ENCODE data around the gene WWP2. TPM values are rescaled to one million over a fixed set of nuclear protein-coding genes. Genes with fewer than 3 reads are reported as not detected.

Gene WWP2
- total RNA-seq, 1 experiment from 2014 or later = 38.8 TPM

- no peak overlapping the region for H3K27ac ChIP-seq
- no peaks in the 10 kb centered on the region for H4K20me1 ChIP-seq (ENCODE audit: insufficient read depth)
- no peaks in the 10 kb centered on the region for H3K27me3 ChIP-seq (ENCODE audit: insufficient read depth, low read depth)
- H3K4me3 ChIP-seq = no peak overlapping the region
- ChIA-PET CTCF (no interaction called here), POLR2A (ENCODE audit: unreplicated experiment) (no interaction called here)
- H3K9me3 ChIP-seq (ENCODE audit: insufficient read depth, low read depth) = no peaks in the 10 kb centered on the region
- H3K4me2 ChIP-seq = no peak overlapping the region
- intact Hi-C loops (cut with micrococcal nuclease; ENCODE audit: unreplicated experiment) = no loop called here
- H3K4me1 ChIP-seq (replicated peaks; ENCODE audit: insufficient read depth) = no peaks in the 10 kb centered on the region
- TF ChIP-seq, protein P1, sequence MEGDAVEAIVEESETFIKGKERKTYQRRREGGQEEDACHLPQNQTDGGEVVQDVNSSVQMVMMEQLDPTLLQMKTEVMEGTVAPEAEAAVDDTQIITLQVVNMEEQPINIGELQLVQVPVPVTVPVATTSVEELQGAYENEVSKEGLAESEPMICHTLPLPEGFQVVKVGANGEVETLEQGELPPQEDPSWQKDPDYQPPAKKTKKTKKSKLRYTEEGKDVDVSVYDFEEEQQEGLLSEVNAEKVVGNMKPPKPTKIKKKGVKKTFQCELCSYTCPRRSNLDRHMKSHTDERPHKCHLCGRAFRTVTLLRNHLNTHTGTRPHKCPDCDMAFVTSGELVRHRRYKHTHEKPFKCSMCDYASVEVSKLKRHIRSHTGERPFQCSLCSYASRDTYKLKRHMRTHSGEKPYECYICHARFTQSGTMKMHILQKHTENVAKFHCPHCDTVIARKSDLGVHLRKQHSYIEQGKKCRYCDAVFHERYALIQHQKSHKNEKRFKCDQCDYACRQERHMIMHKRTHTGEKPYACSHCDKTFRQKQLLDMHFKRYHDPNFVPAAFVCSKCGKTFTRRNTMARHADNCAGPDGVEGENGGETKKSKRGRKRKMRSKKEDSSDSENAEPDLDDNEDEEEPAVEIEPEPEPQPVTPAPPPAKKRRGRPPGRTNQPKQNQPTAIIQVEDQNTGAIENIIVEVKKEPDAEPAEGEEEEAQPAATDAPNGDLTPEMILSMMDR (conservative IDR thresholded peaks at IDR 0.05) = no peak
- TF ChIP-seq EZH2 (IDR thresholded peaks at IDR 0.05; ENCODE audit: low read depth) = no peak
- H3K9me2 ChIP-seq (ENCODE audit: insufficient read depth) = no peaks in the 10 kb centered on the region
- BruUV-seq (replicated peaks) = no TSS peak
- no peak for DNase-seq
- no peaks in the 10 kb centered on the region for H3K79me2 ChIP-seq (ENCODE audit: low read depth)
- H3K36me3 ChIP-seq (ENCODE audit: low read depth) = 0 out of 2 replicates have a peak, but pooled peaks cover 5% of the 10 kb centered on the region
- H3F3A ChIP-seq (ENCODE audit: insufficient read depth, low read depth) = peaks cover 7% of the 10 kb centered on the region; the same call in 1 of the 2 replicates
- no peak overlapping the region for H2AFZ ChIP-seq
Measured at GRCh38 chr16:69818891-69819545, 56.9 kb downstream of the WWP2 start.

DNA sequence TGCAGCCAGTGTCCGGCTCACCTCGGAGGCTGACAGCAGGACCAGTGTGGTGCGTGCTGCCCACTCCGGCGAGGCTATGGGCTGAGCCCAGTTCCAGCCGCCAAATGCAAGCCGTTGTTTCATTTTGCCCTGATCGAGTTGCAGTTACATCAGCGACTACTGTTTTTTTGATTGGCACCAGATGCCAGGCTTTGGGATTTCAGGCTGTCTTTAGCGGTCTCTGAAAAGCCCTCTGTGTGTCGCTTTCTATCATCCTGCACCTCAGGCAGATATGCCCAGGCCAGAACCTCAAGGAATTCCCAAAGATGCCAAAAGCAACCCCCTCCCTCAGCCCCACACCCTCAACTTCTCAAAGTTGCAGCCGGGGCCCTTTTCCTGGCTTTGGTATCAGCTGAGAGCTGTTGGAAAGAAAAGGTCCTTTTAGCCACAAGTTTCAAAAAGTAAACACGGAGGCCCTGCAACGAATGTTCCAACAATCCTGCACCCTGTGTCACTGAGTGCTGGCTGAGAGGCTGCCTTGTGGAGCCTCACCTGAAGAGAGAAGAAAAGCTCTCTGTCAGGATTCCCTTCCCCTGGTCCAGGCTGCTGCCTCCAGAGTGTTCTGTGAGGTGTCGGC, 58.9 kb downstream of the WWP2 start:
- Histone ChIP-seq H3K79me2 (ENCODE audit: low read depth) (no peaks in the 10 kb centered on the region), H4K20me1 (ENCODE audit: insufficient read depth) (no peaks in the 10 kb centered on the region), H3K4me2 (no peak overlapping the region), H3K27me3 (ENCODE audit: insufficient read depth, low read depth) (no peaks in the 10 kb centered on the region), H3F3A (ENCODE audit: insufficient read depth, low read depth) (peaks cover under 1% of the 10 kb centered on the region; the same call in 1 of the 2 replicates), H3K4me1 (replicated peaks; ENCODE audit: insufficient read depth) (no peaks in the 10 kb centered on the region), H3K27ac (no peak overlapping the region), H3K4me3 (no peak overlapping the region), H3K9me2 (ENCODE audit: insufficient read depth) (no peaks in the 10 kb centered on the region), H2AFZ (no peak overlapping the region), H3K9me3 (ENCODE audit: insufficient read depth, low read depth) (no peaks in the 10 kb centered on the region), H3K36me3 (ENCODE audit: low read depth) (no peaks in the 10 kb centered on the region)
- ChIA-PET CTCF (no interaction called here), POLR2A (ENCODE audit: unreplicated experiment) (no interaction called here)
- intact Hi-C loops (cut with micrococcal nuclease; ENCODE audit: unreplicated experiment) = no loop called here
- no peak for DNase-seq
- no peak for TF ChIP-seq EZH2 (IDR thresholded peaks at IDR 0.05; ENCODE audit: low read depth)
- TF ChIP-seq, protein P1 (conservative IDR thresholded peaks at IDR 0.05) = no peak
- BruUV-seq (replicated peaks) = no TSS peak

DNA sequence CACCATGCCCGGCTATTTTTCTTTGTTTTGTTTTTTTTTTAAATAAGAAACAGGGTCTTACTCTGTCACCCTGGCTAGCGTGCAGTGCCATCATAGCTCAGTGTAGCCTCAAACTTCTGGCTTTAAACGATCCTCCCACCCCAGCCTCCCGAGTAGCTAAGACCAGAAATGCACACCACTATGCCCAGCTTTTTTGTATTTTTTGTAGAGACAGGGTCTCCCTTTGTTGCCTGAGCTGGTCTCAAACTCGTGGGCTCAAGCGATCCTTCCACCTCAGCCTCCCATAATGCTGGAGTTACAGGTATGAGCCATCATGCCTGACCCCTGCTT, 59.7 kb downstream of the WWP2 start:
- H3K27me3 ChIP-seq (ENCODE audit: insufficient read depth, low read depth) = no peaks in the 10 kb centered on the region
- H3K79me2 ChIP-seq (ENCODE audit: low read depth) = no peaks in the 10 kb centered on the region
- H3K4me1 ChIP-seq (replicated peaks; ENCODE audit: insufficient read depth) = no peaks in the 10 kb centered on the region
- no peaks in the 10 kb centered on the region for H3F3A ChIP-seq (ENCODE audit: insufficient read depth, low read depth)
- intact Hi-C loops (cut with micrococcal nuclease; ENCODE audit: unreplicated experiment) = no loop called here
- no peaks in the 10 kb centered on the region for H3K9me2 ChIP-seq (ENCODE audit: insufficient read depth)
- H2AFZ ChIP-seq = no peak overlapping the region
- no peaks in the 10 kb centered on the region for H4K20me1 ChIP-seq (ENCODE audit: insufficient read depth)
- DNase-seq = no peak
- CTCF ChIA-PET = no interaction called here
- H3K36me3 ChIP-seq (ENCODE audit: low read depth) = no peaks in the 10 kb centered on the region
- H3K9me3 ChIP-seq (ENCODE audit: insufficient read depth, low read depth) = no peaks in the 10 kb centered on the region
- BruUV-seq (replicated peaks) = no TSS peak
- no peak overlapping the region for H3K4me2 ChIP-seq
- TF ChIP-seq EZH2 (IDR thresholded peaks at IDR 0.05; ENCODE audit: low read depth) = no peak
- TF ChIP-seq, protein P1 (conservative IDR thresholded peaks at IDR 0.05) = no peak
- H3K4me3 ChIP-seq = no peak overlapping the region
- POLR2A ChIA-PET (ENCODE audit: unreplicated experiment) = no interaction called here
- H3K27ac ChIP-seq = no peak overlapping the region
